HG03159 (cell line): ENCODE results near the gene OR7A10.

ENCODE experiments used
- ATAC-seq: cut with Tn5 transposase; IDR thresholded peaks from one replicate; pipeline ENCODE4 v1.9.1; 2021; ENCODE audit warnings: mild to moderate bottlenecking, moderate library complexity; ENCODE audit not compliant: unreplicated experiment

The OR7A10 gene

GRCh38 chr19:14848822-14849221 lies at the start of gene OR7A10:
TSS of gene OR7A10 (minus strand) at chr19:14848922. CDS start at chr19:14841877, 7,045 bp downstream.
- no peak for ATAC-seq

GRCh38 chr19:14890643-14891379 lies 42.1 kb upstream of the OR7A10 start:
- no peak for ATAC-seq

GRCh38 chr19:14889994-14890642 lies 41.4 kb upstream of the OR7A10 start:
- ATAC-seq = no peak

GRCh38 chr19:14886032-14886431 lies 37.3 kb upstream of the OR7A10 start, which contains the start of gene OR7A17:
TSS of gene OR7A17 (minus strand) at chr19:14886132. CDS start at chr19:14881355, 4,777 bp downstream.
- ATAC-seq = no peak

GRCh38 chr19:14871619-14872230 lies 23.0 kb upstream of the OR7A10 start:
- no peak for ATAC-seq

GRCh38 chr19:14868497-14868896 lies 19.8 kb upstream of the OR7A10 start:
- ATAC-seq = no peak

- no peak for ATAC-seq
Measured at GRCh38 chr19:14843578-14843977, 5.1 kb downstream of the OR7A10 start.

GRCh38 chr19:14843169-14843568 lies 5.6 kb downstream of the OR7A10 start:
- no peak for ATAC-seq

- no peak for ATAC-seq
Measured at GRCh38 chr19:14840206-14840605, 8.5 kb downstream of the OR7A10 start.

GRCh38 chr19:14837391-14837790 lies 11.3 kb downstream of the OR7A10 start:
- ATAC-seq = no peak

GRCh38 chr19:14835011-14835410 lies 13.7 kb downstream of the OR7A10 start, which contains the start of the genes OR7A5 and OR7C1:
TSS of gene OR7A5 (minus strand) at chr19:14835185. CDS start at chr19:14828241, 6,944 bp downstream.
TSS of gene OR7C1 (minus strand) at chr19:14835185. CDS start at chr19:14800136, 35,049 bp downstream.
- no peak for ATAC-seq

- ATAC-seq = no peak
Measured at GRCh38 chr19:14830702-14831101, 18.0 kb downstream of the OR7A10 start.

- no peak for ATAC-seq
Measured at GRCh38 chr19:14826006-14826405, 22.7 kb downstream of the OR7A10 start.

GRCh38 chr19:14821937-14822336 lies 26.8 kb downstream of the OR7A10 start:
- no peak for ATAC-seq

- ATAC-seq = no peak
Measured at GRCh38 chr19:14818588-14818987, 30.1 kb downstream of the OR7A10 start.

GRCh38 chr19:14817052-14817451 lies 31.7 kb downstream of the OR7A10 start:
- ATAC-seq = no peak

- ATAC-seq = no peak
Measured at GRCh38 chr19:14814982-14815652, 33.6 kb downstream of the OR7A10 start.

GRCh38 chr19:14809272-14810057 lies 39.3 kb downstream of the OR7A10 start:
- ATAC-seq = no peak

- no peak for ATAC-seq
Measured at GRCh38 chr19:14804765-14805164, 44.0 kb downstream of the OR7A10 start.

- ATAC-seq = no peak
Measured at GRCh38 chr19:14798760-14799159, 50.0 kb downstream of the OR7A10 start.
